ENCODE data around the gene ROCK2.
"Not testable (repeated sequence)": the region's sequence is repeated elsewhere in the genome, so short reads cannot be mapped to it uniquely, and the experiment has no call there.

Gene ROCK2

GRCh38 chr2:11168488-11168887, 175.9 kb downstream of the ROCK2 start:
- DNase-seq: no peak

- DNase-seq: no peak
Measured at GRCh38 chr2:11166476-11166875, 178.0 kb downstream of the ROCK2 start.

GRCh38 chr2:11165046-11165445, 179.4 kb downstream of the ROCK2 start:
- not testable (repeated sequence) for DNase-seq

- DNase-seq: no peak
Measured at GRCh38 chr2:11163439-11164317, 180.8 kb downstream of the ROCK2 start.

GRCh38 chr2:11161747-11162146, 182.7 kb downstream of the ROCK2 start:
- DNase-seq: no peak

GRCh38 chr2:11160731-11161455, 183.5 kb downstream of the ROCK2 start:
- no peak for DNase-seq

- DNase-seq: no peak
Measured at GRCh38 chr2:11160256-11160655, 184.2 kb downstream of the ROCK2 start.

GRCh38 chr2:11159574-11160170, 184.8 kb downstream of the ROCK2 start:
- DNase-seq: no peak

GRCh38 chr2:11158916-11159573, 185.4 kb downstream of the ROCK2 start:
- no peak for DNase-seq

- no peak for DNase-seq
Measured at GRCh38 chr2:11157731-11158130, 186.7 kb downstream of the ROCK2 start.

- DNase-seq: no peak
Measured at GRCh38 chr2:11157296-11157695, 187.1 kb downstream of the ROCK2 start.

GRCh38 chr2:11156396-11157075, 187.9 kb downstream of the ROCK2 start:
- no peak for DNase-seq

GRCh38 chr2:11155381-11156035, 188.9 kb downstream of the ROCK2 start, which contains the start of gene SLC66A3:
SLC66A3 (plus strand) TSS chr2:11155467; CDS start chr2:11155547, 80 bp downstream.
- DNase-seq: peak; percentile 85 to 93

- DNase-seq: peak; percentile 90 to 93
Measured at GRCh38 chr2:11154923-11155380, 189.5 kb downstream of the ROCK2 start.

GRCh38 chr2:11154016-11154922, 190.2 kb downstream of the ROCK2 start:
- no peak for DNase-seq

- no peak for DNase-seq
Measured at GRCh38 chr2:11152591-11152990, 191.8 kb downstream of the ROCK2 start.

GRCh38 chr2:11147263-11147662, 197.2 kb downstream of the ROCK2 start:
- DNase-seq: no peak

- no peak for DNase-seq
Measured at GRCh38 chr2:11146076-11146475, 198.4 kb downstream of the ROCK2 start.

- DNase-seq: no peak
Measured at GRCh38 chr2:11145350-11145749, 199.1 kb downstream of the ROCK2 start.

GRCh38 chr2:11144738-11145079, 199.7 kb downstream of the ROCK2 start:
- DNase-seq: no peak

Measured in NCI-H1930 (cell line).